Measurements from ENCODE around the gene TARBP1.
"Not testable (repeated sequence)": the region's sequence is repeated elsewhere in the genome, so short reads cannot be mapped to it uniquely, and the experiment has no call there.

TARBP1 gene, protein sequence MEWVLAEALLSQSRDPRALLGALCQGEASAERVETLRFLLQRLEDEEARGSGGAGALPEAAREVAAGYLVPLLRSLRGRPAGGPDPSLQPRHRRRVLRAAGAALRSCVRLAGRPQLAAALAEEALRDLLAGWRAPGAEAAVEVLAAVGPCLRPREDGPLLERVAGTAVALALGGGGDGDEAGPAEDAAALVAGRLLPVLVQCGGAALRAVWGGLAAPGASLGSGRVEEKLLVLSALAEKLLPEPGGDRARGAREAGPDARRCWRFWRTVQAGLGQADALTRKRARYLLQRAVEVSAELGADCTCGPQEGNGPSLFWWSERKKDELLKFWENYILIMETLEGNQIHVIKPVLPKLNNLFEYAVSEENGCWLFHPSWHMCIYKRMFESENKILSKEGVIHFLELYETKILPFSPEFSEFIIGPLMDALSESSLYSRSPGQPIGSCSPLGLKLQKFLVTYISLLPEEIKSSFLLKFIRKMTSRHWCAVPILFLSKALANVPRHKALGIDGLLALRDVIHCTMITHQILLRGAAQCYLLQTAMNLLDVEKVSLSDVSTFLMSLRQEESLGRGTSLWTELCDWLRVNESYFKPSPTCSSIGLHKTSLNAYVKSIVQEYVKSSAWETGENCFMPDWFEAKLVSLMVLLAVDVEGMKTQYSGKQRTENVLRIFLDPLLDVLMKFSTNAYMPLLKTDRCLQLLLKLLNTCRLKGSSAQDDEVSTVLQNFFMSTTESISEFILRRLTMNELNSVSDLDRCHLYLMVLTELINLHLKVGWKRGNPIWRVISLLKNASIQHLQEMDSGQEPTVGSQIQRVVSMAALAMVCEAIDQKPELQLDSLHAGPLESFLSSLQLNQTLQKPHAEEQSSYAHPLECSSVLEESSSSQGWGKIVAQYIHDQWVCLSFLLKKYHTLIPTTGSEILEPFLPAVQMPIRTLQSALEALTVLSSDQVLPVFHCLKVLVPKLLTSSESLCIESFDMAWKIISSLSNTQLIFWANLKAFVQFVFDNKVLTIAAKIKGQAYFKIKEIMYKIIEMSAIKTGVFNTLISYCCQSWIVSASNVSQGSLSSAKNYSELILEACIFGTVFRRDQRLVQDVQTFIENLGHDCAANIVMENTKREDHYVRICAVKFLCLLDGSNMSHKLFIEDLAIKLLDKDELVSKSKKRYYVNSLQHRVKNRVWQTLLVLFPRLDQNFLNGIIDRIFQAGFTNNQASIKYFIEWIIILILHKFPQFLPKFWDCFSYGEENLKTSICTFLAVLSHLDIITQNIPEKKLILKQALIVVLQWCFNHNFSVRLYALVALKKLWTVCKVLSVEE (N-terminal part only)

DNA sequence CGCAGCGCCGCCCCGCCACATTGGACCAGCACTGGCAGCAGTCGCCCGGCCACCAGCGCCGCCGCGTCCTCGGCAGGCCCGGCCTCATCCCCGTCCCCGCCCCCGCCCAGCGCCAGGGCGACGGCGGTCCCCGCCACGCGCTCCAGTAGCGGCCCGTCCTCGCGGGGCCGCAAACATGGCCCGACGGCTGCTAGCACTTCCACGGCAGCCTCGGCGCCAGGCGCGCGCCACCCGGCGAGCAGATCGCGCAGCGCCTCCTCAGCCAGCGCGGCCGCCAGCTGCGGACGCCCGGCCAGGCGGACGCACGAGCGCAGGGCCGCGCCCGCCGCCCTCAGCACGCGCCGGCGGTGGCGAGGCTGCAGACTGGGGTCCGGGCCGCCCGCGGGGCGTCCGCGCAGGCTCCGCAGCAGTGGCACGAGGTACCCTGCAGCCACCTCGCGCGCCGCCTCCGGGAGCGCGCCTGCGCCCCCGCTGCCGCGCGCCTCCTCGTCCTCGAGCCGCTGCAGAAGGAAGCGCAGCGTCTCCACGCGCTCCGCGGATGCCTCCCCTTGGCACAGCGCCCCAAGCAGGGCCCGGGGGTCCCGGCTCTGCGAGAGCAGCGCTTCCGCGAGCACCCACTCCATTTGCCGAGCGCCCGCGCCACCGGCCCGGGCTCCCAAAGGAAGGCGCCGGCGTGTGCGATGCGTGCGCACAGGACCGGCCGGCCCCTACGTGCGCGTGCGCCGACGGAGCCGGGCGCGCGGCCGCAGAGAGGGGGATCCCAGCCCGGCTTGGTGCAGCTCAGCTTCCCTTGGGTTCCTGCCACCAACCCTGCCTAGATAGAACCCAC, at the start of gene TARBP1:
Gene TARBP1, minus strand, starts transcription at position 699 of the 829 bp plus-strand sequence. Its CDS starts 76 bp downstream, at position 623.
- FAIRE-seq (peak; percentile 84), DNase-seq (ENCODE audit: low spot score) (peak; percentile 92)

DNA sequence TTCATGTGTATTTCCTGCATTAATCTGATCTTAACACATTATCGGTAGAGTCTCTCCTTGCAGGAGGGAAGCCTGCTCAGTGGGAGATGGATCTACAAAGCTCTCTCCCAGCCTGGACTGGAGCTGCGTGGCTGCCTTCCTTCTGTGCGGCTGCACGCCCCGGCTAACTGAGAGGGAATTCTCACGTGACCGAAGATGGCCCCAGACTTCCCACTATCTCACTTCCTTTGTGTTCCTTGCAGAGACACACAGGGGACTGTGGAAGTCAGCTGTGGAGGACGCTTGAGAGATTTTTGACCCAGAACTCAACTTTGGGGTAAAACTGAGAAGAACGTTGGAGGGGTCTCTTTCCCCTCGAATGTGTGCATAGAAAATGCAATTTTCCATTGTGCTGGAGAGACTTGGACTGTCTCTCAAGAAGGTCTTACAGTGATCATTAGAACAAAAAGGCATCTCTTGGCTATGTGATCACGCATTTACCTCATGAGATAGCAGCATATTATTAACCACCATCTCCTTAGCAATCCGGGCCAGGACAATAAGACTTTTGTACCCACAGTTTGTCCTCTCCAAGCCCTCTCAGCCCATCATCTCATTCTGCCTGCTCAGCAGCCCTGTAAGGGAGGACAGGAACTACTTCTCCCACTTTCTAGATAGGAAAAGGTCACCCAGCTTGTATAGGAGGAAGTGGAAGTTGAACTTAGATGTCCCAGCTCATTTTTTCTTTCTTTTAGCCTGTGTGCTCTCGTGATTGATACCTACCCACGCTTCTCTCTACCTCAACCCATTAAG, 49.3 kb upstream of the TARBP1 start:
- FAIRE-seq (no peak), DNase-seq (ENCODE audit: low spot score) (no peak)

DNA sequence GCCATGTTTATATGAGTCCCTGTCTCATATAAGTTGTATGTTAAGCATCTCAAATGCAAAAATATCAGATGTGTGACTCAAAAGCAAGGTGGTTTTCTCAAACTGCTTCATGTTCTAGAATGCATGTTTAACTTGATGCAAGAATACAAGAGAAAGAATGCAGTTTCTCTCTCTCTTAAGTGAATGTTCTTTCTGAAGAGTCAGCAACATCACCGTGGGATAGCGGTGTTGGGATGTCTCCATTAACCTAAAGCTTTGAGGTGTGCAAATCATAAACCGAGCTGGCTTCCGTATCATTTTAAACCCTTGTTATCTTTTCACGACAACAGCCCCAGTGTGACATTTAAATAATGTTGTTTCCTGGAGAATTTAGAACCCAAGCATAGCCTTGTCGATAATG, 48.4 kb upstream of the TARBP1 start:
- FAIRE-seq (no peak), DNase-seq (ENCODE audit: low spot score) (no peak)

DNA sequence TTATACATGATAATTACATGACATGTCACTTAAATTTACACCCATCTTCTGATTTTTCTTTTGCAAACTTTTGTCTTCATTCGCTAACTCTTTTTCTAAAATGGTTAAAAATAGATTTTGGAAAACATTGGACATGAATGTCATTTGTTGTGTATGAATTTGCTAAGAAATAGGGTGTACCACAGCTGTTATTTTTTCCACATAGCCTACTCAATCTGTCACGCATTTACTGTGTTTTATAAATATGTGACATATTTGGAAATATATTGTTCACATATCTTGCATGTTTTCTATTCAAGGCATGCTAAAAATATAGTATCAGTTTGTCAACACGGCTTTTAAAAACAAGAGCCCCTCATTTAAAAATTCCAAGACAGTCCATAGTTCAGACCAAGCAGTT, 47.9 kb upstream of the TARBP1 start:
- DNase-seq (ENCODE audit: low spot score) (no peak), FAIRE-seq (no peak)

DNA sequence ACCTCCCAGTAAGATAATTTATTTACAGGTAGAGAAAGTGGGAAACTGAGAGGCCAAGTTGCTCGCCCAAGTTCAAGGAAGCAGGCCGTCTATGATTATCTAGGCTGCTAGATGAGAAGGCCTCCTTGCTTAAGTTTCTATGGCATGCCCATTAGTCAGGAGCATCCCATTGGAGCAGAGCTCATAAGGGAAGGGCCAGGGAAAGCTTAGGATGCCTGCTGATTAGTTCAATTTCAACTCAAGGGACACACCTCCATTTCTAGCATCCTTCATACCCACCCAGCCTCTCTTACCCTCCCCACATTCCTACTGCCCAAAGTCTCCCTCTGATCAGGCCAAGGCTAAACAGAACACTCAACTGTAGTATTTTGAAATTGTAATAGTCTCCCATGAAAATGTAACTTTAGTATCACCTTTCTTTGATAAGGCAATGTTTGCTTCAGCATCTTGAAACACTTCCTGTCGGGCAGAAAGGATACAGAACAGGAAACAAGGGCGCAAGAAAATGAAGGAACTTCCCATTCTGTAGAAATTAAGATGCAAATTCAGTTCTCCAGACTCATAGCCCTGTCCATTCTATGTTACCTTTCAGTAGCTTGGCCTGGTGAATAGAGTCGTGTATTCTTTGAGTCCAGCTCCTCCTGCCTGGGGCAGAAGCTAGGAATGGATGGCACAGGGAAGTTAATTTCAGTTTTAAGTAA, 46.3 kb upstream of the TARBP1 start:
- no peak for DNase-seq (ENCODE audit: low spot score)
- no peak for FAIRE-seq

DNA sequence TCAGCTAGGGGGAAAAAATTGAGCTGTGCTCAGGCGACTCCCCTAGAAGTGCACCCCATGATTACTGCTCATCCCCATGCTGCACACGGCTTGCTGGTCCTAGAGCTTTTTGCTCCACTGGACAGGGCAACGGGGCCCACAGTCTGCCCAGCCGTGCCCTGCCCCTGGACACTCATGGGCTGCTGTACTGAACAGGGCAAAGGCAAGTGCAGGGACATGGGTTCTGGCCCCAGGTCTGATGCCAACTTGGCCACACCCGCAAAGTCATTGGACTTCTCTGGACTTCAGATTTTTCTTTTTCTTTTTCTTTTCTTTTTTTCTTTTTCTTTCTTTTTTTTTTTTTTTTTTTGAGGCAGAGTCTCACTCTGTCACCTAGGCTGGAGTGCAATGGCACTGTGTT, 42.9 kb upstream of the TARBP1 start:
- no peak for FAIRE-seq
- DNase-seq (ENCODE audit: low spot score): no peak

DNA sequence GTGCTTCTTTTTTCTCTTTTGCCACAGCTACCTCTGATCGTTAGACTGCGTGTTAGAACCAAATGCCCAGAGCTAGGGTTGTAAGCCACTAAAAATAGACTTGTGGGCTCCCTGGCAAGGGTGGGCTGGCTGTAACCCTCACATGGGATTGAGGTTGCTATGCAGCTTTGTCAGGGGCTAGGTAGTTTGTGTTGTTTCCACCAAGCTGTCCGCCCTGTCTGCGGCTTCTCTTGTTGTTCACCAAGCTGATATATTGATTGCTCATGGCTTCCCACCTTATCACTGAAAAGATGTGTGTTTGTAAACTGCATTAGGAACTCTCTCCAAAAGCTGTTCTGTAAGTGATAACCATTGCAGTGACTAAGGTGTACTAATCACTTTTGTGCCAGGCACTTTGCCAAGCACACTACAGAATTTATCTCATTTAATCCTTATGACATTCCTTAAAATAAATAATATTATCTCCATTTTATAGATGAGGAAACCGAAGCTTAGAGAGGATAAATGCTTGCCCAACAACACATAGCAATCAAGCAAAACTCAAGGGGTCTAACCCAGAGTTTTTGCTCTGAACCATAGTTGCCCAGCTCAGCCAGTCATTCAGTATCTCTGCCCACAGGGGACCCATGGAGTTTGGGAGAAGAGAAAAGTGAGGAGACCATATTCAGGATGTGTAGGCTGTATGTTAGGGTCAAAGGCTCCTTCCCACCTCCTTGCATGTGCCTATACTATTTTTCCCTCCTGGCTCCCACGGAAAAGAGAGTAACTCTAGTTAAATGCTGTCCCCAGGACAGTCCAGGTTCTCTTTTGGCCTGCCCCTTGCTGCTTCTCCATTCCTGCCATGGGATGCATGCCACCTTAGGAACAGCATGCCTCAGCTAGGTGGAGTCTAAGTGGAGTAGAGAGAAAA, 42.2 kb upstream of the TARBP1 start:
- DNase-seq (ENCODE audit: low spot score) (no peak), FAIRE-seq (no peak)

DNA sequence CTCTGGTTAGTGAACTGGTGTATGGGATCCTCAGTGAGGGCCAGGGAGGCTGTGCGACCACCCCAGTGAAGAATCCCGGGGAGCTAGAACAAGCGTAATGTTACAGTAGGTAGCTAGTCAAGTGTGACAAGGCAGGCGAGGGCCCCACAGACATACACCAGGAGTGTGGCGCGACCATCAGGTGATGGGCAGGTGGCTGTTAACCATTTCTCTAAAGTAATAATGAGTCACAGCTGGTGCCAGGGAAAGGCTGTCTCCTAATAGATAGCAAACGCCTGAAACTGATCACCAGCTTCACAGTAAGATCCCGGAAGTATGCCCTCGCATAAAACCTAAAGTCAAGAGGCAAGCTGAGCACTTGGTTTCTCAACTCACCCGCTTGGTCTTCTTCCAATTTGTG, 40.5 kb upstream of the TARBP1 start:
- FAIRE-seq (no peak), DNase-seq (ENCODE audit: low spot score) (no peak)

DNA sequence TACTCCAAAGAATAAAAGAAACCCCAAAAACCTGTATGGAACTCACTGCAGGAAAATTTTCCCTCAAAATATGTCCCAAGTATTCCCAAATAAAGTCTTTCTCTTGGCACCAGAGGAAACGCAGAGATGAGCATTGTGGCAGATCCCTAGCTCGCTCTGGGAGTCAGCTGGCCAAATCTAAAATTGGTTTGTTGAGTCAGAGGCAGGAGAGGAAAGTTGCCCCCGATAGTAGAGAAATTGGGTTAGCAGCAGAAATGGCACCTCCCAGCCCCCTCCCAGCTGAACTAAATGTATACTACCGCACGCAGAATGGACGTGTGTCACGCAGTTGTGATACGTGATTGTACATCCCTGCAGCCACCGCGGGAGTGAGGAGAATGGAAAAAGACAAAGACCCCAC, 39.9 kb upstream of the TARBP1 start:
- DNase-seq (ENCODE audit: low spot score) (no peak), FAIRE-seq (no peak)

DNA sequence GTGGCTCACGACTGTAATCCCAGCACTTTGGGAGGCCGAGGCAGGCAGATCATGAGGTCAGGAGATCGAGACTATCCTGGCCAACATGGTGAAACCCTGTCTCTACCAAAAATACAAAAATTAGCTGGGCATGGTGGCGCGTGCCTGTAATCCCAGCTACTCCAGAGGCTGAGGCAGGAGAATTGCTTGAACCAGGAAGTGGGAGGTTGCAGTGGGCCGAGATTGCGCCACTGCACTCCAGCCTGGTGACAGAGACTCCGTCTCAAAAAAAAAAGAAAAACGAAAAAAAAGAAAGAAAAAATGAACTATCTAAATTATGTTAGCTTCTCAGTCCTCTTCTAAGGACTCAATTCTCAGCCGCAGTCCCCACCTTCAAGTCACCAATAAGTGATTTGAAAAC, 39.1 kb upstream of the TARBP1 start:
- not testable (repeated sequence) for FAIRE-seq; DNase-seq (ENCODE audit: low spot score)

DNA sequence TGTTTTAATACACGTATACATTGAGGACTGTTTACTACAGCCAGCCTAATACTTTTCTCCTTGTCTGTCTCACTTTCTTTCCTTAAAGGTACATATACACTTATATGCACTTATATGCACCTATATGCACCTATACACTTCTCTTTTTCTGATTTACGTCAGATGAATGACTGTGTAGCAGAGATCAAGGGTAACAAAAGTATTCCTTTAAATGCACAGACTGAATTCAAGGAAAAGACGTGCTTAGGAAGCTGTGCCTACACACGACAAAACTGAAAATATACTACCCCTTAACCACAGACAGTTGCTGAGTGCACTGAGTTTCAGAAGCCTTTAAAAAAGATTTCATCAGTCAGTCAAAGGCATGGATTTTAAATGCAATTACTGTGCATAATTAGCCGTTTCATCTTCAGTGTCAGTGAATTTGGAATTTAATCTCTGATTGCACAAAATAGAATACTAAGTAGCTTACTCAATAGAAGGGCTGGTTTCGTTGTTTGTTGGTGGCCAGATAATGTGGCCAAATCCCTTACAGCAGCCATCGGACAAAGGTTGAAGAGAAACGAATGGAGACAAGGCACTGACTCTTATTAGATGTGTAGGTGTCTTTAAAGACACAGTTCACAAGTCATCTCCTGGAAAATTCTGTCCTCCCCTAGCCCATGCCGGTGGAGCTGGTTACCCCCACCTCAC, 38.3 kb upstream of the TARBP1 start:
- DNase-seq (ENCODE audit: low spot score) (no peak), FAIRE-seq (no peak)

DNA sequence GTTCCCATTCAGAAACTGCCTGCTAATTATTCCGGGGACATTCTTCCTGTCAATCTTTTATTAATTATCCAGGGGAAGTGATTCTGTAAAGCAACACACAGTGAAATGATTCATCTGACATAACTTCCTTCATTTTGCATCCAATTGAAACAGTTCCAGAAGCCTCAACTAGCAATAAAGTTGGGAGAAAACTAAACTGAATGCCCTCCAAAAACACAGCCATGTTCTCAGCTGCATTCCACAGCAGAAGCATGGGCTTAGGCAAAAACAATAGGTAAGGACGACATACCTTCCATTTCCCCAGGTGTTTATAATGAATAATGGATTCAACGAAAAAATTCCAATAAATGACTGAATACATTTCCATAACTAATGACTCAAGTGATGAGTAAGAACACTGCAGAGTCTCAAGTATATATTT, 36.9 kb upstream of the TARBP1 start:
- FAIRE-seq (no peak), DNase-seq (ENCODE audit: low spot score) (peak; percentile 22)

DNA sequence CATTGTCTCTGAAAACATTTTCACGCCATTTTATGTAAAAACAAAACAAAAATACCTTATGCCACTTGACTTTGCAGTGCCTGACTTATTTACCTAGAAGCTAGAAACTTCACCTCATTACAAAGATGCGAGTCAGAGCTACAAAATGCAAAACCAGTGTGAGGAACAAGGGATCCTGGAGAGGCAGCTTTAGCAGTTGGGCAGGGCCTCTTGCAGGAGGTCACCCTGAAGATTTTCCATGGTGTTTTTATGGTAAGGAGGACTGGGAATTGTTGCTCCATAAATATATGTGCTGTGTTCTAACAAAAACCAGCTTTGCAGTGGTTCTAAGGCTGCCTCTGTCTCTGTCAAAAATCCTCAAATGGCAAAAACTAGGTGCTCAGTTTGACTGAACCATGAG, 36.4 kb upstream of the TARBP1 start:
- FAIRE-seq (no peak), DNase-seq (ENCODE audit: low spot score) (peak; percentile 42)

DNA sequence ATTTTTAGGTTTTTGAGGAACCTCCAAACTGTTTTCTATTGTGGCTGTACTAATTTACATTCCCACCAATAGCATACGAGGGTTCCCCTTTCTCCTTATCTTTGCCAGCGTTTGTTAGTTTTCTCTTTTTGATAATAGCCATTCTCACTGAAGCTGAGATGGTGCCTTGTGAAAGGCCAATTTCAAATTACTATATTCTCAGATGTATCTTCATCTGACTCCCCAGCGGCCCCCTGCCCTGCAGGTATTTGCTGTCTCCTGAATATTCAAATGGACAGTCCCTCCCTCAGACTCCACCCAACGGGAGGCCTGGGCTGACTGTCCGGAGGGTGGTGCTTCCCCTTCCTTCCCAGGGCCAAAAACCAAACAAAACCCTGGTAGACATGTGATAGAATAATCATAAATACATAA, 33.5 kb upstream of the TARBP1 start:
- FAIRE-seq (no peak), DNase-seq (ENCODE audit: low spot score) (no peak)

DNA sequence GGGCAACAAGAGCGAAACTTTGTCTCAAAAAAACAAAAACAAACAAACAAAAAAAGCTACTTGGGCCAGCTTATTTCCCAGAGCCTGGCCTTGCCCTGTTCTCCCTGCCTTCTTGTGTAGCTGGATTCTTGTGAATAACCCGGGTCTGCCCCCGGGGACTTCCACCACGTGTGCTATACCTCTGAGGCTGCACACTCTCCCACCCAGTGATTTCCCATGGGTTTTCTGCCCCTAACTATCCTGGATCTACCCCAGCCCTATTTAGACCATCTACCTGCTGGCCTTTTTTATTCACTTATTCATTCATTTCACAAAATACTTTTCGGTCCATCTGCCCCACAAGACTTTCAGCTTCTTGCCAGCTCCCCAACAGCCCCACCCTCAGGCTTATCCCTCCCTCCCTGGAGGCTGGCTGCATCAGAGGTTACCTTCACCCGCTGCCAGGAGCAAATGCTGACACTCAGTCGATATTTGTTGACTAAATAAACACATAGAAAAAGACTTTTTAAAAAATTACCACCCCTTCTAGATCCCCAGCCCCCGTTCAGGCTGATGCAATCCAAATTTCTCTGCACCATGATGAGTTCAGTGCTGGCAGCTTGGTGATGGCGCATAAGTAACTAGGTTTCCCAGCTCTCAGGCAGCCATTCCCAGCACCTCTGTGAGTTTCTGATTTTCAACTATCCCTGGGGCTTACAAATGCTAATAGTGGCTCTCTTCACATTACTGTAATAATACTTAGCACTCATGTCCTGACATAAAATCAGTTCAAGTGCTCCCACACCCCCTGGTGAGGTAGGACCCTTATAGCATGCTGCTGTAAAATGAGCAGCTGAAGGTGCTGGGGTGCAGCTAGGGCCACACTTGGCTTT, 30.7 kb upstream of the TARBP1 start:
- FAIRE-seq: no peak

DNA sequence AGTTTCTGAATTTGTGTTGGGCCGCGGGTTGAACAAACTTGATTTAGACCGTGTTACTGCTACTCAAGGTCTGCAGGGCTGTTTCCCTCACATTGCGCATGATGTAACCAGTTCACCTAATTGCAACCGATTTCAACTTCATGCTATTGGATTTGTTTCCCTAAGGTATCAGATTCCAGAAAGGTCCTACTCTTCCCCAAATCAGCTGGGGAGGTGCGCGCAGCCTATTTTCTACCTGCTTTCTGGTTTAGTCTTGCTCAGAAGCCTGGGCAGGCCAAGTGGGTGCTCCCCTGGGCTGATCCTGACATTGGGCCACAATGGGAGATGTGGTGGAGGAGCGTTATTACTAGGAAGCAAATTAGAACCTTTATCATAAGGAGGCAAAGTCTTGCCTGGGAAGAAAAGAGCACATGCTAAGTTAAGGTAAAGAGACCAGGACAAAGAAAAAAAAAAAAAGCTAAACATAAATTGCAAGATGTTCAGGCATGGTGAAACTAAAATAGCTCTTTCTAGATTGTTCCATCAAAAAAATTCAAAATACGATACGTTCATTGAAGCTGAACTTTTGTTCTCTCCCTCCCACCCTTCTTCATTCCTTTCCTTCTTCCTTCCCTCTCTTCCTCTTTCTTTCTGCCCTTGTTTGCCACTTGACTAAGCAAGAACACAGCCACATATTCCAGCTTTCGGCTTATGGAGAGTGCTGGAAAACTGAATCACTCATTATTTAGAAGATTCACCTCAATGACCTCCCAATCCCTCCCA, 28.8 kb upstream of the TARBP1 start:
- FAIRE-seq (no peak), DNase-seq (ENCODE audit: low spot score) (no peak)

More for the DNA sequence above, 30.7 kb upstream of the TARBP1 start:
- no peak for DNase-seq (ENCODE audit: low spot score)

Measured in urothelium cell line (cell line).